MCF 10A (cell line): ENCODE results near the gene NT5C3A. TPM values are rescaled to one million over a fixed set of nuclear protein-coding genes. Genes with fewer than 3 reads are reported as not detected.
A peak's percentile ranks its signal among the peaks of the same experiment; 100 is the strongest.

Experiments
- BruUV-seq: library from RNA; stranded (reverse); fragments of 400-500 nt; replicated peaks from 2 replicates; lab custom pipeline; 2021; lab: Mats Ljungman, UMichigan
- CTCF ChIA-PET: fragments of 300-600 bp; sonication (Branson Sonifier 250); formaldehyde crosslinking; extraction: SDS; loops from one replicate; lab custom pipeline; 2021; ENCODE audit warnings: antibody characterized with exemption, inconsistent platforms; lab: Yijun Ruan, JAX
- POLR2A ChIA-PET: fragments of 300-600, 350-650 bp; sonication (Branson Sonifier 250); formaldehyde crosslinking; extraction: SDS; loops from one replicate; lab custom pipeline; 2020; ENCODE audit warnings: antibody characterized with exemption, inconsistent platforms; lab: Yijun Ruan, JAX
- DNase-seq: peaks from one replicate; pipeline ENCODE4 v3.0.0-alpha.2; 2018; ENCODE audit not compliant: unreplicated experiment
- H3K27ac Mint-ChIP-seq: one replicate; pipeline ENCODE4 v1.8.0; 2022; ENCODE audit warnings: mild to moderate bottlenecking, low read depth, mixed read lengths; ENCODE audit not compliant: unreplicated experiment
- H3K27me3 Mint-ChIP-seq: one replicate; pipeline ENCODE4 v1.8.0; 2022; ENCODE audit warnings: mixed read lengths; ENCODE audit not compliant: insufficient read depth, unreplicated experiment
- H3K36me3 Mint-ChIP-seq: one replicate; pipeline ENCODE4 v1.8.0; 2022; ENCODE audit warnings: mild to moderate bottlenecking, moderate library complexity, mixed read lengths; ENCODE audit not compliant: insufficient read depth, unreplicated experiment
- H3K4me1 Mint-ChIP-seq: one replicate; pipeline ENCODE4 v1.8.0; 2022; ENCODE audit warnings: mixed read lengths; ENCODE audit not compliant: insufficient read depth, unreplicated experiment
- H3K4me3 Mint-ChIP-seq: one replicate; pipeline ENCODE4 v1.8.0; 2022; ENCODE audit warnings: mild to moderate bottlenecking, moderate library complexity, mixed read lengths; ENCODE audit not compliant: unreplicated experiment
- H3K9me3 Mint-ChIP-seq: one replicate; pipeline ENCODE4 v1.8.0; 2022; ENCODE audit warnings: mixed read lengths; ENCODE audit not compliant: unreplicated experiment
- CTCF ChIP-seq: fragments of 200-600 bp; IDR thresholded peaks from one replicate; pipeline ENCODE4 v1.8.0; 2022; ENCODE audit warnings: antibody characterized with exemption, mild to moderate bottlenecking; ENCODE audit not compliant: unreplicated experiment
- intact Hi-C: fragments of 100-400 bp; cut with micrococcal nuclease; formaldehyde crosslinking; loops from 2 replicates; pipeline ENCODE4 v1.14.1; 2022
- total RNA-seq: library from RNA; stranded (reverse); gene quantifications from 2 replicates; pipeline ENCODE4 v1.2.3, GENCODE V29; 2022

NT5C3A gene
- total RNA-seq, 1 experiment from 2014 or later: 49.5 TPM

GRCh38 chr7:33059635-33060034 is 2.9 kb downstream of the NT5C3A start:
- Mint-ChIP-seq H3K4me1 (peaks cover 22% of the 10 kb centered on the region), H3K36me3 (peaks cover 6% of the 10 kb centered on the region), H3K27me3 (no peaks in the 10 kb centered on the region), H3K4me3 (no peak overlapping the region), H3K9me3 (peaks cover 12% of the 10 kb centered on the region), H3K27ac (peak overlapping the region; percentile 21)
- ChIA-PET CTCF (interaction anchor here (1.0 to 2.1 kb wide), 4 partner anchors 10 to 170 kb away, joined by 3 to 7 read pairs (median 4); no protein-coding TSS in a partner anchor), POLR2A (interaction anchor here (1.1 to 7.1 kb wide), 3 partner anchors 17 to 169 kb away, joined by 3 to 115 read pairs (median 5); no protein-coding TSS in a partner anchor)
- TF ChIP-seq CTCF: no peak
- DNase-seq: no peak
- BruUV-seq: no TSS peak
- intact Hi-C loops: loop anchor here (5.0 to 10.0 kb wide), 3 partner anchors 48 to 167 kb away; partner anchors contain the start of genes KBTBD2 and RP9

GRCh38 chr7:33055158-33055557 is 7.4 kb downstream of the NT5C3A start:
- intact Hi-C loops: no loop called here
- Mint-ChIP-seq H3K9me3 (peaks cover 7% of the 10 kb centered on the region), H3K27me3 (no peaks in the 10 kb centered on the region), H3K4me3 (no peak overlapping the region), H3K4me1 (peaks cover 19% of the 10 kb centered on the region), H3K36me3 (peaks cover 12% of the 10 kb centered on the region), H3K27ac (no peak overlapping the region)
- no peak for TF ChIP-seq CTCF
- CTCF ChIA-PET: interaction anchor here (0.7 to 2.2 kb wide), 4 partner anchors 11 to 54 kb away, joined by 3 to 12 read pairs (median 4); partner anchors contain the start of gene RP9
- no peak for DNase-seq
- BruUV-seq: no TSS peak
- POLR2A ChIA-PET: interaction anchor here (0.6 to 4.5 kb wide), 5 partner anchors 14 to 165 kb away, joined by 3 to 28 read pairs (median 4); no protein-coding TSS in a partner anchor

- Mint-ChIP-seq H3K4me1 (peaks cover 14% of the 10 kb centered on the region), H3K4me3 (no peak overlapping the region), H3K36me3 (peaks cover 12% of the 10 kb centered on the region), H3K27me3 (no peaks in the 10 kb centered on the region), H3K27ac (no peak overlapping the region), H3K9me3 (peaks cover 7% of the 10 kb centered on the region)
- BruUV-seq: no TSS peak
- TF ChIP-seq CTCF: no peak
- intact Hi-C loops: loop anchor here (5.0 kb wide), 1 partner anchor 362 kb away; no protein-coding TSS in a partner anchor
- ChIA-PET CTCF (interaction anchor here (0.7 to 2.2 kb wide), 8 partner anchors 10 to 90 kb away, joined by 3 to 12 read pairs (median 4); partner anchors contain the start of gene RP9), POLR2A (interaction anchor here (1.0 to 4.5 kb wide), 7 partner anchors 8 to 164 kb away, joined by 3 to 28 read pairs (median 7); partner anchors contain the start of genes FKBP9, KBTBD2 and NT5C3A)
- peak; percentile 13 for DNase-seq
Measured at GRCh38 chr7:33054261-33054964, 8.2 kb downstream of the NT5C3A start.

DNA sequence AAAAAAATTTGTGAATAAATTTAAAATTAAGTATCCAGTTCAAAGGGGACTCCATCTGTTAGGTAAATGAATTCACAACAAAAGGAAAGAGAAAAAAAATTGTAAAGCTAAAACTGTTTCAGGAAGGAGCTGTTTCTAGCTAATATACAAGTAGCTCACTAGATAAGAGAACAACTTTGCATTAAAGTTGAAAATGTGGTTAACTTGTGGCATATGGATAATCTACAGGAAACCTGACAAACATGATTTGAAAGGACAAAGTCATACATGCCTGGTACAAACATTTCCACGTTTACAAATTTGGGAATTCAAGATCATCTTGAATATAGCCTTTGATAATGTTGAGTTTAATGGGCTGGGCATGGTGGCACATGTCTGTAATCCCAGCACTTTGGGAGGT is 8.9 kb downstream of the NT5C3A start:
- CTCF ChIA-PET: interaction anchor here (0.8 to 2.2 kb wide), 5 partner anchors 13 to 253 kb away, joined by 3 to 12 read pairs (median 4); partner anchors contain the start of gene RP9
- POLR2A ChIA-PET: interaction anchor here (1.1 to 4.5 kb wide), 5 partner anchors 8 to 162 kb away, joined by 4 to 28 read pairs (median 15); partner anchors contain the start of genes FKBP9, KBTBD2 and NT5C3A
- intact Hi-C loops: loop anchor here (5.0 kb wide), 1 partner anchor 361 kb away; no protein-coding TSS in a partner anchor
- Mint-ChIP-seq H3K27ac (no peak overlapping the region), H3K9me3 (peaks cover 4% of the 10 kb centered on the region), H3K4me1 (peaks cover 11% of the 10 kb centered on the region), H3K36me3 (peaks cover 12% of the 10 kb centered on the region), H3K4me3 (no peak overlapping the region), H3K27me3 (no peaks in the 10 kb centered on the region)
- DNase-seq: no peak
- no TSS peak for BruUV-seq
- no peak for TF ChIP-seq CTCF
